Measurements from ENCODE around the gene RAB3IL1.

DNA sequence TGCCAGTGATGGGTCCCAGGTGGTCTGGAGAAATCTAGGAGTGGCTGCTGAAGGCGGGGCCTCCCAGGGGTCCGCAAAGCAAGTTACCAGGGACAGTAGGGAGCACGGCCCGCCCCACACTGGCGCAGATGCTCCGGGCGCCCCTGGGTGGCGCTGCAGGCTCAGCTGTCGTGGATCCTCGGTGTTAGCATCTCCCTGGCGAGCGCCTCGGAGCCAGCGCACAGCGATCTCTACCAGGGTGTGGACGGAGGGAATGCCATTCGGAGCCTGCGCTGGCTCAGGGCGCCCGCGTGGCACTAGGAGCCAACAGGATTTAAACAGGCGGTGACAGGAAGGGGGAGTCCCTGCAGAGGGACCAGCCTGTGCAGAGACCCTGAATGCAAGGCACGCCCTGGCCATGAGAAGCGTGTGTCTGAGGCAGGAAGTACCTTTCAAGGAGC, 46.2 kb downstream of the RAB3IL1 start:
- TF ChIP-seq GATA3 (IDR thresholded peaks at IDR 0.05; ENCODE audit: low read depth, low read length) = no peak
- no peak for TF ChIP-seq GATA2 (IDR thresholded peaks at IDR 0.05; ENCODE audit: low read depth, low read length)
